GM19463 (cell line): ENCODE measurements around the gene FAM186B.

Experiments used
- ATAC-seq: cut with Tn5 transposase; IDR thresholded peaks from one replicate; pipeline ENCODE4 v1.9.1; 2021; ENCODE audit warnings: mild to moderate bottlenecking, moderate library complexity; ENCODE audit not compliant: unreplicated experiment

FAM186B gene

GRCh38 chr12:49553512-49554088 lies 51.8 kb downstream of the FAM186B start:
- ATAC-seq = no peak

GRCh38 chr12:49552899-49553298 lies 52.5 kb downstream of the FAM186B start:
- no peak for ATAC-seq

GRCh38 chr12:49552425-49552824 lies 53.0 kb downstream of the FAM186B start:
- no peak for ATAC-seq

GRCh38 chr12:49552014-49552413 lies 53.4 kb downstream of the FAM186B start:
- ATAC-seq = no peak

GRCh38 chr12:49550693-49551252 lies 54.7 kb downstream of the FAM186B start:
- no peak for ATAC-seq

GRCh38 chr12:49549735-49550692 lies 55.4 kb downstream of the FAM186B start:
- ATAC-seq = no peak

- no peak for ATAC-seq
These were observed 56.4 kb downstream of the FAM186B start for GRCh38 chr12:49548822-49549648.

GRCh38 chr12:49548481-49548821 lies 57.0 kb downstream of the FAM186B start:
- no peak for ATAC-seq

- no peak for ATAC-seq
These were observed 58.2 kb downstream of the FAM186B start for GRCh38 chr12:49547090-49547690.

- ATAC-seq = no peak
These were observed 59.0 kb downstream of the FAM186B start for GRCh38 chr12:49546481-49546880.

- ATAC-seq = no peak
These were observed 59.6 kb downstream of the FAM186B start for GRCh38 chr12:49545815-49546214.

- no peak for ATAC-seq
These were observed 61.3 kb downstream of the FAM186B start for GRCh38 chr12:49543914-49544815.

GRCh38 chr12:49543221-49543913 lies 62.1 kb downstream of the FAM186B start:
- no peak for ATAC-seq

- no peak for ATAC-seq
These were observed 62.8 kb downstream of the FAM186B start for GRCh38 chr12:49542592-49543160.

- ATAC-seq = no peak
These were observed 63.4 kb downstream of the FAM186B start for GRCh38 chr12:49541911-49542505.

- no peak for ATAC-seq
These were observed 64.1 kb downstream of the FAM186B start for GRCh38 chr12:49541140-49541861.

GRCh38 chr12:49540229-49541139 lies 65.0 kb downstream of the FAM186B start:
- ATAC-seq = no peak
